Kidney (tissue), 14 donors: ENCODE measurements around the gene C7. TPM values are rescaled to one million over a fixed set of nuclear protein-coding genes. Genes with fewer than 3 reads are reported as not detected.

Experiments used
- DNase-seq, 5 donors: peaks; one replicate each; pipeline ENCODE4 v3.0.0-alpha.2; 2013 to 2020
- FAIRE-seq: peaks from 2 replicates; lab custom pipeline; 2012; peaks lifted over from hg19 to GRCh38; lab: Jason Lieb, UNC
- H3K27ac ChIP-seq, 2 donors: one replicate each; pipeline ENCODE4 v1.7.0; 2013; ENCODE audit warnings: low read depth in 2 of 2, low read length in 2 of 2, inconsistent platforms in 1 of 2
- H3K27me3 ChIP-seq: one replicate; pipeline ENCODE4 v1.7.1; 2013; ENCODE audit warnings: low read length, inconsistent platforms; ENCODE audit not compliant: control insufficient read depth, insufficient read depth
- H3K36me3 ChIP-seq, 3 donors: one replicate each; pipeline versions ENCODE4 v1.7.0 to v1.7.1; 2013; ENCODE audit warnings: low read length in 3 of 3, control low read depth in 1 of 3, inconsistent platforms in 1 of 3; ENCODE audit not compliant: insufficient read depth in 3 of 3, control insufficient read depth in 2 of 3
- H3K4me1 ChIP-seq, 3 donors: one replicate each; pipeline versions ENCODE4 v1.7.0 to v1.7.1; 2013; ENCODE audit warnings: low read length in 3 of 3, inconsistent platforms in 1 of 3, low read depth in 1 of 3; ENCODE audit not compliant: control insufficient read depth in 2 of 3, insufficient read depth in 2 of 3
- H3K4me3 ChIP-seq, 3 donors: one replicate each; pipeline versions ENCODE4 v1.7.0 to v1.8.1; 2013; ENCODE audit warnings: low read length in 3 of 3, control low read depth in 1 of 3, inconsistent platforms in 1 of 3
- H3K9ac ChIP-seq, 3 donors: one replicate each; pipeline versions ENCODE4 v1.7.0 to v1.7.1; 2013; ENCODE audit warnings: low read length in 3 of 3, control low read depth in 1 of 3, inconsistent platforms in 1 of 3
- H3K9me3 ChIP-seq, 3 donors: one replicate each; pipeline versions ENCODE4 v1.7.0 to v1.7.1; 2013; ENCODE audit warnings: low read length in 3 of 3, control low read depth in 1 of 3, inconsistent platforms in 1 of 3; ENCODE audit not compliant: control insufficient read depth in 2 of 3, insufficient read depth in 1 of 3
- intact Hi-C: fragments of 100-400 bp; cut with DNase I; formaldehyde crosslinking; loops from one replicate; pipeline ENCODE4 v1.11.1; 2022
- polyA plus RNA-seq: library from polyadenylated mRNA; stranded (reverse); fragments of 350-450 nt; fragmentation: Illumina TruSeq; extraction: RNeasy Lipid Tissue Mini Kit (QIAGEN cat#74804); gene quantifications from one replicate; pipeline ENCODE4 v1.2.3, GENCODE V29; 2014; ENCODE audit warnings: low read depth, low replicate concordance; ENCODE audit not compliant: insufficient read depth
- total RNA-seq: library from RNA; stranded (reverse); fragmentation: NEBNext Ultra II Directional; extraction: Animal tissue kit (Norgen Biotek cat#: 25700); gene quantifications from one replicate; pipeline ENCODE4 v1.2.1, GENCODE V29; 2021
- TF ChIP-seq, protein P1 (sequence below): IDR thresholded peaks from 3 replicates; pipeline ENCODE4 v1.5.1; 2012; ENCODE audit warnings: mild to moderate bottlenecking, moderate library complexity, borderline replicate concordance; ENCODE audit not compliant: insufficient read depth; ENCODE audit errors: extremely low read depth
- donor health status: control.
- donor health status: control.
- donor health status: control.
- donor health status: control.
- donor health status: control.
- donor health status: DM: yes; HTN: yes; CAD: no.
- donor health status: Normal renal cell carcinoma (clear cell type).

The C7 gene
- total and polyA plus RNA-seq, 2 donors from 2014 or later: 158 to 849 TPM

DNA sequence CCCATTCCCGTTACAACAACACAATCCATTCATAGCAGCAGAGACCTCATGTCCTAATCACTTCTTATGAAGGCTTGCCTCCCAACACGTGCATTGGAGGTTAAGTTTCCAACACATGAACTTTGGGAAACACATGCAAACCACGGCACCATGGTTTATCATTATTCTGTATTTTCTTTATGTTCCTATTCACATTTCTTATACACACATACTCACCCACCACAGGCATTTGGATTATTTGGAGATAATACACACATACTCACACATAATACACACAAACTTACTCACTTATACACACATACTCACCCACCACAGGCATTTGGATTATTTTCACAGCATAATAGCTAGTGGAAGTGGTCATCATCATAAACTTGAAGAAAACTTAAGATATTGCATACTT is 75.6 kb downstream of the C7 start:
- no peak overlapping the region for H3K4me3 ChIP-seq
- peaks cover 0 to 3% (median 0%) of the 10 kb centered on the region in 3 donors for H3K4me1 ChIP-seq
- DNase-seq (no peak), FAIRE-seq (no peak)
- intact Hi-C loops: no loop called here
- H3K27me3 ChIP-seq: no peaks in the 10 kb centered on the region
- no peaks in the 10 kb centered on the region for H3K9me3 ChIP-seq
- H3K36me3 ChIP-seq: no peaks in the 10 kb centered on the region
- no peak overlapping the region for H3K9ac ChIP-seq
- TF ChIP-seq, protein P1, sequence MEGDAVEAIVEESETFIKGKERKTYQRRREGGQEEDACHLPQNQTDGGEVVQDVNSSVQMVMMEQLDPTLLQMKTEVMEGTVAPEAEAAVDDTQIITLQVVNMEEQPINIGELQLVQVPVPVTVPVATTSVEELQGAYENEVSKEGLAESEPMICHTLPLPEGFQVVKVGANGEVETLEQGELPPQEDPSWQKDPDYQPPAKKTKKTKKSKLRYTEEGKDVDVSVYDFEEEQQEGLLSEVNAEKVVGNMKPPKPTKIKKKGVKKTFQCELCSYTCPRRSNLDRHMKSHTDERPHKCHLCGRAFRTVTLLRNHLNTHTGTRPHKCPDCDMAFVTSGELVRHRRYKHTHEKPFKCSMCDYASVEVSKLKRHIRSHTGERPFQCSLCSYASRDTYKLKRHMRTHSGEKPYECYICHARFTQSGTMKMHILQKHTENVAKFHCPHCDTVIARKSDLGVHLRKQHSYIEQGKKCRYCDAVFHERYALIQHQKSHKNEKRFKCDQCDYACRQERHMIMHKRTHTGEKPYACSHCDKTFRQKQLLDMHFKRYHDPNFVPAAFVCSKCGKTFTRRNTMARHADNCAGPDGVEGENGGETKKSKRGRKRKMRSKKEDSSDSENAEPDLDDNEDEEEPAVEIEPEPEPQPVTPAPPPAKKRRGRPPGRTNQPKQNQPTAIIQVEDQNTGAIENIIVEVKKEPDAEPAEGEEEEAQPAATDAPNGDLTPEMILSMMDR: no peak
- no peak overlapping the region for H3K27ac ChIP-seq

DNA sequence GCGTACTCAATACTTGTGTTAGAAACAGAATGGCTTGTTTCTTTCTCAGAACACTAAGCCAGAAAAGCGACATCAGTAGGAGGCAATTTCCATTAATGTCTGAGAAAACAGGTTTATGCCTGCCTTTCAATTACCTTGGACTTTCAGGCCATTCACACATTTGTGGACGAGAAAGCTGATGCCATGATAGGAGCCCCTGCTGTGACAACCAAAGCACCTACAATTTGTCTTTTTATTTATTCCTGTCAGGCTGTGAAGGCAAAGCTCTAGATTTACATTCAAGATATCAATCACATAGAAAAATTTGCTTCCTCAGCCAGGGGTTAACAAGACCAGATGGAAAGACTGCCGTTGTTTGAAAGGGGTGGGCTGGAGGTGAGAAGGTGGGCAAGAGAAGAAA is 76.2 kb downstream of the C7 start:
- intact Hi-C loops: no loop called here
- H3K4me3 ChIP-seq: no peak overlapping the region
- TF ChIP-seq, protein P1: no peak
- no peaks in the 10 kb centered on the region for H3K27me3 ChIP-seq
- FAIRE-seq (no peak), DNase-seq (peak in 2 of 5 donors; percentile 8 to 28)
- peaks cover 0 to 5% (median 4%) of the 10 kb centered on the region in 3 donors for H3K4me1 ChIP-seq
- no peaks in the 10 kb centered on the region for H3K36me3 ChIP-seq
- no peak overlapping the region for H3K9ac ChIP-seq
- H3K9me3 ChIP-seq: no peaks in the 10 kb centered on the region
- no peak overlapping the region for H3K27ac ChIP-seq

DNA sequence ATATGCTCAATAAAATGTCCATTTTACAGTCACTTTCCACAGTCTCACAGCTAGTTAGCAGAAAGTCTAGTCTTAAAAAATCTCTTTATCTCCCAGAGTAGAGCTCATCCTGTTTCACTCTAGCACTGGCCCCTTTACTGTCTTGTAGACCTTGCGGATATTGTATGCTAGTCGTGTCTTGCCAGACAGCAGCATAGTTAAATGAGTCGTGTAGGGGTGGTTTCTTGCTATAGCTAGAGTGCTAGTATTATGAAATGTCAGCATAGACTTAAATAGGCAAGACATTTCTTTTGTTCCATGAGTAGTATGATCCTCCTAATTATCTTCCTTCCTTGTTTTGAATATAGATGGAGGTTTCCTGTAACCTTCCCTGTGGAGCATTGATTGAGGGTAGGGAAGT is 77.4 kb downstream of the C7 start:
- Histone ChIP-seq H3K27me3 (no peaks in the 10 kb centered on the region), H3K27ac (no peak overlapping the region), H3K4me1 (peaks cover 4 to 7% (median 7%) of the 10 kb centered on the region in 3 donors), H3K9me3 (no peaks in the 10 kb centered on the region), H3K36me3 (no peaks in the 10 kb centered on the region), H3K4me3 (no peak overlapping the region), H3K9ac (no peak overlapping the region)
- FAIRE-seq: no peak
- no peak for DNase-seq
- TF ChIP-seq, protein P1: no peak
- intact Hi-C loops: no loop called here

DNA sequence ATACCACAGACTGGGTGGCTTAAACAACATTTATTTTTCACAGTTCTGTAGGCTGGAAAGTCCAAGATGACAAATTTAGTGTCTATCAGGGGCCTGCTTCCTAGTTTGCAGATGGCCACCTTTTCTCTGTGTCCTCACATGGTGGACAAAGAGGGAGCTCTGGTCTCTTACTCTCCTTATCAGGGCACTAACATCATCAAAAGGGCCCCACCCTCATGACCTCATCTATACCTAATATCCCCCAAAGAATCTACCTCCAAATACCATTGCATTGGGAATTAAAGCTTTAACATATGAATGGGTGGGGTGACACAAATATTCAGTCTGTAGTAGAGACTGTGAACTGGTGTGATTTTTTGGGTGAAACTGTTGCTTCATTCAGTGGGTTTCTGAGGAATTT is 78.1 kb downstream of the C7 start:
- Histone ChIP-seq H3K27ac (no peak overlapping the region), H3K27me3 (no peaks in the 10 kb centered on the region), H3K4me1 (peaks cover 4 to 14% (median 11%) of the 10 kb centered on the region in 3 donors), H3K9me3 (no peaks in the 10 kb centered on the region), H3K36me3 (no peaks in the 10 kb centered on the region), H3K9ac (no peak overlapping the region), H3K4me3 (no peak overlapping the region)
- FAIRE-seq (no peak), DNase-seq (no peak)
- intact Hi-C loops: no loop called here
- TF ChIP-seq, protein P1: no peak
